GM12874 (cell line): ENCODE results near the gene NRP1.

Experiments used
- TF ChIP-seq, protein P1 (sequence below): IDR thresholded peaks from 2 replicates; pipeline ENCODE4 v1.5.1; 2011; ENCODE audit warnings: low read depth, mild to moderate bottlenecking, control low read depth, low read length, moderate library complexity; ENCODE audit not compliant: insufficient read depth

Gene NRP1

DNA sequence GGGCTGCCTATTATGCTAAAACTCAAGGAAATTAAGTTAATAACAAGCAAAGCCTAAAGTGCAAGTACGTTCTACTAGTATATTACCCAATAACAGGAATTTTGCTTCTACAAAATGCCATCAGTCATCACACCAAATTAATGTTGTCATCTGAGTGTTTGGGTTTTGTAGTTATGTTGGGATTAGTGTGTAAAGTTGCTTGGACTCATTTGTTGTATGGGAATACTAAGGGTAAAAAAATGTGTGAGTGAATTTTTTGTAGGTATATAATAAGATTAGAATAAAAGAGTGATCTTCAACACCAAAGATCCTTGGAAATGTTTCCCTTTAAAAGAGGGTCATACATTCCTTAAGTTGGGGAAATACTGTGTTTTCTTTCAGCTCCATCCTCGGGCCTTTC lies 38.6 kb downstream of the NRP1 start:
- TF ChIP-seq, protein P1, sequence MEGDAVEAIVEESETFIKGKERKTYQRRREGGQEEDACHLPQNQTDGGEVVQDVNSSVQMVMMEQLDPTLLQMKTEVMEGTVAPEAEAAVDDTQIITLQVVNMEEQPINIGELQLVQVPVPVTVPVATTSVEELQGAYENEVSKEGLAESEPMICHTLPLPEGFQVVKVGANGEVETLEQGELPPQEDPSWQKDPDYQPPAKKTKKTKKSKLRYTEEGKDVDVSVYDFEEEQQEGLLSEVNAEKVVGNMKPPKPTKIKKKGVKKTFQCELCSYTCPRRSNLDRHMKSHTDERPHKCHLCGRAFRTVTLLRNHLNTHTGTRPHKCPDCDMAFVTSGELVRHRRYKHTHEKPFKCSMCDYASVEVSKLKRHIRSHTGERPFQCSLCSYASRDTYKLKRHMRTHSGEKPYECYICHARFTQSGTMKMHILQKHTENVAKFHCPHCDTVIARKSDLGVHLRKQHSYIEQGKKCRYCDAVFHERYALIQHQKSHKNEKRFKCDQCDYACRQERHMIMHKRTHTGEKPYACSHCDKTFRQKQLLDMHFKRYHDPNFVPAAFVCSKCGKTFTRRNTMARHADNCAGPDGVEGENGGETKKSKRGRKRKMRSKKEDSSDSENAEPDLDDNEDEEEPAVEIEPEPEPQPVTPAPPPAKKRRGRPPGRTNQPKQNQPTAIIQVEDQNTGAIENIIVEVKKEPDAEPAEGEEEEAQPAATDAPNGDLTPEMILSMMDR = no peak

DNA sequence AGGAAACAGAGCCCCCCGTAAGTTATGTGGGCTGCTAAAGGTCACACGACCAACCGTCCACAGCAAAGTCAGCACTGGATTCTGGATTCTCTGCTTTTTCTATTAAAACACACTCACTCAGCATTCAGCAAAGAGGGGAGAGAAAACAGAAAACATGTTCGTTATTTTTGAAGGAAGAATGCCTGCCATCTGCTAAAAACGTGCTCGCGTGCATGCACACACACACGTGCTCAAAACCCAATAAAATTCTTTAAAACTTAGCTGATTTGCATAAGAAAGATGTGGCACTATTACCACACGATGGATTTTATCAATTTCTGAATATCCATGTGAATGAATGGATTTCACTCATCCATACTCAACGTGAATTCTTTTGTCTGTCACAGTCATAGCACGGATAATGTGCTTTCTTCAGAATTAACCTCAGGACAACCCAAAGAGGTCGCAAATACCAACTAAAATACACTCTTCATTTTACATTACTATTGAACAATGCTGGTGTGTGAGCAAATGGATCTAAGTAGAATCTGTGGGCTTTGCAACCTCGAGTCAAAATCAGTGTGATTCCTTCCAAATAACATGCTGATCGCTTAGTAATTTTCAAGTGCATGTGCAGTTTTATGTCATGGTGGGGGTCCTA lies 40.8 kb downstream of the NRP1 start:
- TF ChIP-seq, protein P1 = no peak

DNA sequence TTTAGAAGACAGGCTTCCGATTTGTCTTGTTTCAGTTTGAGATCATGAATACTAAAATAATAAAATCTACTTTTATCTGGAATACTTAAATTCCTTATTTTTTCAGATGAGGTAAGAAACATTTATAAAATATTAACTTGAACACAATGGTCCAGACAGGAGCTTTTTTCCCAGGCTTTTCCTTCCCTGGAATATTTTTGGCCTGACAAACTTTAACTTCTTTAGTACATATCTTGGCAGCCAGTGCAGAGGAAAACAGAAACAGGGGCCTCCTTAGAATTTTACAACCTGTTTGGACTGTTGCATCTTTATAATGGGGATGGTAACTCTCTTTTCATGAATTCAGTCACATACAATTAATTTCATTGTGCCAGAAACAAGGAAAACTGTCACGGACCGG lies 41.4 kb downstream of the NRP1 start:
- TF ChIP-seq, protein P1 = no peak

DNA sequence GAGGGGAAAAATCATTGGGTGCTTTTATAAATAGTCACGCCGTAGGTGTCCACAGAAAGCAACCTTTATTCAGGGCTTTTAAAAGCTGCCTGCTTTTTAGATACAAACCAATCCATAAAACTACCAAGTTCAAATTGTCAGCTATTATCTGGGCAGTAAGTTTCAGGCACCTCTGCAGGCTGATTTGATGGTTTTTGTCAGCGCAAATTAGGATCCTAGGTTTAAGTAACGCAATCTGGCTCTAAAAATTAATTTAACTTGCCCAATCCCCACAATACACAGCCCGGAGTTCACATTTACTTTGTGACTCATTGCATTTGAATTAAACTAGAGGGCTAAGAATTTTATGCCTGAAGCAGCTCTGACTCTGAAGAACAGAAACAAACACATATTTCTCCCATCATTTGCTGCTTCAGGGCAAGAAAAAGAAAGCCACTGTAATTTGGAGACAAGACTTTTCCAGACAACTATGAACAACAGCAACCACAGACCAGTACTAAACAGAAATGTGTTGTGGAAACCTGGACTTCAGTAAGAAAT lies 43.3 kb downstream of the NRP1 start:
- TF ChIP-seq, protein P1 = no peak

DNA sequence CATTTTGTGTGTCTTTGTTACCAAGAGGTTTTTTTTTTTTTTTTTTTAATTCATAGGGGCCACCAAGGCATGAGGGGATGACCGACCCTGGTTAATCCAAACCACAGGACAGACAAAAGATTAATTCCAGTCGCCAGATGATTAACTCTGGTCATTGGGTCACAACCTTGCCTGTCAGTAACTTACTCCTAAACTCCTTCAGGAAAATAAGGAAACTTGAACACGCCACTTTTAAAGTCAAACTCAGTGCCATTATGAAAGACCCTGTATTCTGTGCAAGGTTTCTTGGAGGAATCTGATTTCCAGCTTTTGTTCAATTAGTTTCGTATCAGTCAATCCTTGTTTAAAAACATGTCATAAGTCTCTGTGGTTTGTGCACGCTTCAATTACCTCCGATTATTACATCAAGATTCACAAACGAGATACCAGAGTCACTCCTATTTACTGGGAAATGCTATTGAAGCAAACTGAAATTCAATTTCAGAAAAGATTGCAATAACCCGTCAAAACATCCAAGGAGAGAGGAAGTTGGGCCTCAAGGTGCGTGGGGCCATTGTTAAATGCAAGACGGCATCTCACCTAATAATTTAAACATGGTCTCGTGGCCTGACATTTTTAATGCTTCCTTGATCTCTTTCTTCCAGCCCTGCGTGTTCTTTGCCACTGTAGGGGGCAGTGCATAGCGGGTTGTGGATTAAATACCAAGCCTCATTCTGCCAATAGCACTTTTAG lies 44.0 kb downstream of the NRP1 start:
- TF ChIP-seq, protein P1 = no peak

DNA sequence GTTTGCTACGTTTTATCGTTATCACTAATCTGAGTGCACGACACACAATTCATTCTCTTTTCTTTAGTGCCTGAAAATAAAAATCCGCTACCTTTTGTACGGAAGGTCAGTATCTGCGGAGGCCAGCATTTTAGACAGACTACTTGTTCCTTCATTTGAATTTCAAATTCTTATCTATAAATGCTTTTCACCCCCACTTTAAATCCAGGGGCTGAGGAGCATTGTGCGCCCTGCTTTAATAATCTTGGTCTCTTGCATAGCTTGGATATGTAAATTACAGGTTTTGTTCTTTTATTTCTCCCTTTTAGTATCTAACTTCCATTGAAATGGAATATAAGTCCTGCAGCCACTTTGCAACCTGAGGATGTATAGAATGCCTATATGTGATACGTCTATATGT lies 44.7 kb downstream of the NRP1 start:
- TF ChIP-seq, protein P1 = no peak

DNA sequence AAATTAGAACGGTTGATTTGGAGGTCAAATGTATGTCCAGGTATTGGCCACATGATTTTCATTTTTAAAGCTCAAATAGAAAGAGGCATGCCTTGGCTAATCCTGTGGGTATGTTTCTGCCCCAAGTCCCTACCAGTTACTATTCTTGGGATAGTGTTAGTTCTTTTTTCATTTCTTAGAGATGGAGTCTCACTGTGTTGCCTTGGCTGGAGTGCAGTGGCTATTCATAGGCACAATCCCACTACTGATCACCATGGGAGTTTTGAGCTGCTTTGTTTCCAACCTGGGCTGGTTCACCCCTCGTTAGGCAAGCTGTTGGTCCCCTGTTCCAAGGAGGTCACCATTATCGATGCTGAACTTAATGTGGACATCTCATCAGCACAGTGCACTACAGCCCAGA lies 46.3 kb downstream of the NRP1 start:
- TF ChIP-seq, protein P1 = no peak
